Thyroid gland (tissue), 4 donors: ENCODE results near the gene EFCAB12. TPM values are rescaled to one million over a fixed set of nuclear protein-coding genes. Genes with fewer than 3 reads are reported as not detected.
"Not testable (repeated sequence)": the region's sequence is repeated elsewhere in the genome, so short reads cannot be mapped to it uniquely, and the experiment has no call there.

Experiments used
- DNase-seq, 2 donors: peaks; one replicate each; pipeline ENCODE4 v3.0.0-alpha.2; 2019
- H3K27ac ChIP-seq, 3 donors: fragments of 200-600 bp; sonication (generic); 1 replicate in 2 of 3; 2 replicates in 1 of 3; pipeline ENCODE4 v1.5.1; 2016 to 2019; ENCODE audit warnings: mild to moderate bottlenecking in 1 of 3, moderate library complexity in 1 of 3
- H3K27me3 ChIP-seq: fragments of 200-600 bp; sonication (generic); one replicate; pipeline ENCODE4 v1.5.1; 2019
- H3K36me3 ChIP-seq, 2 donors: fragments of 200-600 bp; sonication (generic); one replicate each; pipeline ENCODE4 v1.5.1; 2016 to 2019
- H3K4me1 ChIP-seq, 2 donors: fragments of 200-600 bp; sonication (generic); one replicate each; pipeline ENCODE4 v1.5.1; 2017 to 2019
- H3K4me3 ChIP-seq, 3 donors: fragments of 200-600 bp; sonication (generic); replicated peaks in 1 of 3; 1 replicate in 2 of 3; 2 replicates in 1 of 3; pipeline ENCODE4 v1.5.1; 2016; ENCODE audit warnings: mild to moderate bottlenecking in 1 of 3
- H3K9me3 ChIP-seq: fragments of 200-600 bp; sonication (generic); one replicate; pipeline ENCODE4 v1.5.1; 2017
- POLR2A ChIP-seq, 2 donors: fragments of 450-650 bp; IDR thresholded peaks; one replicate each; pipeline ENCODE4 v1.6.1; 2017; ENCODE audit warnings: antibody characterized with exemption in 2 of 2, mild to moderate bottlenecking in 2 of 2, moderate library complexity in 1 of 2
- WGBS, 2 donors: methylation state at CpG; one replicate each; pipeline ENCODE4 v1.1.5; 2017; 5-methylcytosine and 5-hydroxymethylcytosine counted together
- intact Hi-C: fragments of 100-400 bp; cut with DNase I; formaldehyde crosslinking; loops from one replicate; pipeline ENCODE4 v1.15.1; 2023
- total RNA-seq, 4 donors: library from RNA; depleted of rRNA; stranded (reverse); fragments of >200 nt; gene quantifications; one replicate each; pipeline ENCODE4 v1.2.3, GENCODE V29; 2016
- TF ChIP-seq, protein P1 (sequence below), 6 experiments: fragments of 200-600 bp in 3 of 6; fragments of 450-650 bp in 3 of 6; sonication (generic) in 3 of 6; IDR thresholded peaks; one replicate each; pipeline ENCODE4 v1.5.1; 2016 to 2019; ENCODE audit warnings: antibody characterized with exemption in 6 of 6, mild to moderate bottlenecking in 2 of 6, inconsistent platforms in 1 of 6, moderate library complexity in 1 of 6

Gene EFCAB12
- total RNA-seq, 4 donors from 2014 or later = 0.67 to 1.2 (median 0.74) TPM

- Histone ChIP-seq H3K4me1 (no peaks in the 10 kb centered on the region), H3K27ac (no peak overlapping the region), H3K27me3 (no peaks in the 10 kb centered on the region), H3K9me3 (no peaks in the 10 kb centered on the region), H3K4me3 (no peak overlapping the region), H3K36me3 (no peaks in the 10 kb centered on the region)
- intact Hi-C loops = no loop called here
- no peak for TF ChIP-seq POLR2A (IDR thresholded peaks at IDR 0.05)
- TF ChIP-seq, protein P1, sequence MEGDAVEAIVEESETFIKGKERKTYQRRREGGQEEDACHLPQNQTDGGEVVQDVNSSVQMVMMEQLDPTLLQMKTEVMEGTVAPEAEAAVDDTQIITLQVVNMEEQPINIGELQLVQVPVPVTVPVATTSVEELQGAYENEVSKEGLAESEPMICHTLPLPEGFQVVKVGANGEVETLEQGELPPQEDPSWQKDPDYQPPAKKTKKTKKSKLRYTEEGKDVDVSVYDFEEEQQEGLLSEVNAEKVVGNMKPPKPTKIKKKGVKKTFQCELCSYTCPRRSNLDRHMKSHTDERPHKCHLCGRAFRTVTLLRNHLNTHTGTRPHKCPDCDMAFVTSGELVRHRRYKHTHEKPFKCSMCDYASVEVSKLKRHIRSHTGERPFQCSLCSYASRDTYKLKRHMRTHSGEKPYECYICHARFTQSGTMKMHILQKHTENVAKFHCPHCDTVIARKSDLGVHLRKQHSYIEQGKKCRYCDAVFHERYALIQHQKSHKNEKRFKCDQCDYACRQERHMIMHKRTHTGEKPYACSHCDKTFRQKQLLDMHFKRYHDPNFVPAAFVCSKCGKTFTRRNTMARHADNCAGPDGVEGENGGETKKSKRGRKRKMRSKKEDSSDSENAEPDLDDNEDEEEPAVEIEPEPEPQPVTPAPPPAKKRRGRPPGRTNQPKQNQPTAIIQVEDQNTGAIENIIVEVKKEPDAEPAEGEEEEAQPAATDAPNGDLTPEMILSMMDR (IDR thresholded peaks at IDR 0.05) = no peak
- 89 to 90% methylated on average over 5 of the region's 5 CpGs for WGBS, 2 donors
- no peak for DNase-seq
These were observed 58.0 kb downstream of the EFCAB12 start for GRCh38 chr3:129370248-129370964.

DNA sequence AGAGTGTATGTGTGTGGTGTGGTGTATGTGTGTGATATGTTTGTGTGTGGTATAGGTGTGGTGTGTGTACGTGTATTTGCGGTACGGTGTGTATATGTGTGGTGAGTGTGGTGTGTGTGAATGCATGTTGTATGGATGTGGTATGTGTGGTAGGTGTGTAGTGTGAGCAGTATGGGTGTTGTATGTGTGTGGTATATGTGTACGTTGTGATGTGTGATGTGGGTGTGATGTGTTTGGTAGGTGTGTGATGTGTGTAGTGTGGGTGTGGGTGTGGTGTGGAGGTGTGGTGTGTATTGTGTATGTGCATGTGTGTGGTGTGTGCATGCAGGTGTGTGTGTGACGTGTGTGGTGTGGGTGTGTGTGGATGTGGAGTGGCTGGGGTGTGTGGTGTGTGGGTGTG is 58.7 kb downstream of the EFCAB12 start:
- Histone ChIP-seq H3K4me1 (no peaks in the 10 kb centered on the region), H3K27me3 (no peaks in the 10 kb centered on the region), H3K27ac (no peak overlapping the region), H3K4me3 (no peak overlapping the region), H3K9me3 (no peaks in the 10 kb centered on the region), H3K36me3 (no peaks in the 10 kb centered on the region)
- no peak for TF ChIP-seq POLR2A (IDR thresholded peaks at IDR 0.05)
- TF ChIP-seq, protein P1 (IDR thresholded peaks at IDR 0.05) = no peak
- no peak for DNase-seq
- 91 to 92% methylated on average over 5 of the region's 5 CpGs for WGBS, 2 donors
- intact Hi-C loops = no loop called here

DNA sequence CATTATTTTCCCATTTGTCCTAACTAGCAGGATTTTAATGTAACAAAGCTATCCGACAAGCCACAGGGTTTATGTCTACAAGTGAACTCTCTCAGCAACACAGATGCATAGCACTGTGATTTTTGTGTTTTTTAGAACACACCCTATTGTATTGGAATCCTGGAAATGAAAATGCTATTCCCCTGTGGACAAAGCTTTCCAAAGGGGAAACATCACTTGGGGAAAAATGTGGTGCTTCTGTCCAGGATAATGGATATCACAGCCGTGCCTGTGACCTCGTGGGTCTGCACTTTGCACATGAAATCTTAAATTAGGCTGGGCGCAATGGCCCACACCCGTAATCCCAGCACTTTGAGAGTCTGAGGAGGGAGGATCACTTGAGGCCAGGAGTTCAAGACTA is 60.6 kb downstream of the EFCAB12 start:
- WGBS, 2 donors = 81 to 91% methylated on average over 5 of the region's 5 CpGs
- Histone ChIP-seq H3K27ac (no peak overlapping the region), H3K27me3 (no peaks in the 10 kb centered on the region), H3K4me3 (no peak overlapping the region), H3K36me3 (no peaks in the 10 kb centered on the region), H3K9me3 (no peaks in the 10 kb centered on the region), H3K4me1 (no peaks in the 10 kb centered on the region)
- no peak for DNase-seq
- TF ChIP-seq POLR2A (IDR thresholded peaks at IDR 0.05) = no peak
- TF ChIP-seq, protein P1 (IDR thresholded peaks at IDR 0.05) = no peak
- intact Hi-C loops = no loop called here

DNA sequence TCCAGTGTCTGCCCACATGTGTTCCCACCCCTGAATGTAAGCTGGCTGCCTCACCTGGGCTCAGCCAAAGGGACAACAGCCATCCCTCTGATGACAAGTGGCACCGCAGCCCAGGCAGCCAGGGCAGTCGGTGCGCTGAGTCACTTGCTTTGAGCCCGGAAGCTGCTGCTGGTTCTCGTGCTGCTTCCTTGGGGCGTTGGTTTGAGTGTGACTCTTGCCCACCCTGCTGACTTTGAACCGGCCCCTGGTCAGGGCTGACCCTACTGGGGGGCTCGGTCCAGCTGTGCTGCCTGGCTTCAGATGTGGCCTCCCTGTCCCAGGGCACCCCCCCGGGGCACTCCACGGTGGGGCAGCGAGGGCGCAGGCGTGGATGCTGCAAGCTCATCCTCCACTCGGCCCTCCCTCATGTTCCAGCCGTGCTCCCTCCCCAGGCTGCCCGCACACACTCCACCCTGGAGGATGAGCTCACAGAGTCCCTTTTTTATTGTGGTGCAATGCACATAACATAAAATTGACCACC is 62.1 kb downstream of the EFCAB12 start:
- DNase-seq = no peak
- 87 to 90% methylated on average over 4 to 9 of the region's 16 CpGs for WGBS, 2 donors
- H3K4me3 ChIP-seq = no peak overlapping the region
- TF ChIP-seq, protein P1 (IDR thresholded peaks at IDR 0.05) = no peak
- no peak for TF ChIP-seq POLR2A (IDR thresholded peaks at IDR 0.05)
- H3K9me3 ChIP-seq = no peaks in the 10 kb centered on the region
- no peaks in the 10 kb centered on the region for H3K4me1 ChIP-seq
- intact Hi-C loops = no loop called here
- no peak overlapping the region for H3K27ac ChIP-seq
- no peaks in the 10 kb centered on the region for H3K27me3 ChIP-seq
- no peaks in the 10 kb centered on the region for H3K36me3 ChIP-seq

DNA sequence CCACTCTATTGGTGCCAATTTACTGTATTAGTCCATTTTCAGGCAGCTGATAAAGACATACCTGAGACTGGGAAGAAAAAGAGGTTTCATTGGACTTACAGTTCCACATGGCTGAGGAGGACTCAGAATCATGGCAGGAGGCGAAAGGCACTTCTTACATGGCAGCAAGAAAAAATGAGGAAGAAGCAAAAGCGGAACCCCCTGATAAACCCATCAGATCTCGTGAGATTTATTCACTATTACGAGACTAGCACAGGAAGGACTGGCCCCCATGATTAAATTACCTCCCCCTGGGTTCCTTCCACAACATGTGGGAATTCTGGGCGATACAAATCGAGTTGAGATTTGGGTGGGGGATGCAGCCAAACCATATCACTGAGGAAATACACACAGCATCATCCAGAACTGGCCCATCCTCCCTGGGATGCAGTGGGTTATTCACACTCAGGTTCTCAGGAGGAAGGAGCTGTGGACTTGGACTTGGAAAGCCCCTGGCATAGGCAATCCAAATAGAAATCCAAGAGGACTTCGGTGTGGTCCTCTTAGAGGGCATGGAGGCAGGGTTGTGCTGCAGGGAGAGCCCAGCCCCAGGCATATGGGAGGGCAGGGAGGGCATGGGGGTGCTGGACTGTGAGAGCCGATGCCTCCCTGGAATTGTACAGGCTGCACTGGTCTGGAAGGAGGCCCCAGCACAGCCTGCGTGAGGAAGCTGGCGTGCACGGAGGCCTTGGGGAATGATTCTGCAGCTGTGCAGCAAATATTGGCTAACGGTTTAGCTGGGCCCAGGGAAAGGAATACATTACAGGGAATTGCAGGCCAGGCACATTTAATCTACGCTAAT is 62.9 kb downstream of the EFCAB12 start:
- DNase-seq = no peak
- no peak overlapping the region for H3K4me3 ChIP-seq
- intact Hi-C loops = no loop called here
- H3K27ac ChIP-seq = no peak overlapping the region
- TF ChIP-seq, protein P1 (IDR thresholded peaks at IDR 0.05) = no peak
- H3K27me3 ChIP-seq = no peaks in the 10 kb centered on the region
- H3K9me3 ChIP-seq = no peaks in the 10 kb centered on the region
- H3K4me1 ChIP-seq = no peaks in the 10 kb centered on the region
- no peaks in the 10 kb centered on the region for H3K36me3 ChIP-seq
- WGBS, 2 donors = 80 to 86% methylated on average over 13 of the region's 13 CpGs

DNA sequence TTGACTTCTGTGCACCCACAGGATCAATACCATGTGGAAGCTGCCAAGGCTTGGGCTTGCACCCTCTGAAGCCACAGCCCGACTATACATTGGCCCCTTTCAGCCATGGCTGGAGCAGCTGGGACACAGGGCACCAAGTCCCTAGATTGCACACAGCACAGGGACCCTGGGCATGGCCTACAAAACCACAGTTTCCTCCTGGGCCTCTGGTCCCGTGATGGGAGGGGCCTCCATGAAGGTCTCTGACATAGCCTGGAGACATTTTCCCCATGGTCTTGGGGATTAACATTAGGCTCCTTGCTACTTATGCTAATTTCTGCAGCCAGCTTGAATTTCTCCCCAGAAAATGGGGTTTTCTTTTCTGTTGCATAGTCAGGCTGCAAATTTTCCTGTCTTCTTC is 63.6 kb downstream of the EFCAB12 start:
- H3K27me3 ChIP-seq, H3K4me1 ChIP-seq: not testable (repeated sequence)
- WGBS, 2 donors = 88 to 90% methylated on average over 1 to 2 of the region's 2 CpGs

DNA sequence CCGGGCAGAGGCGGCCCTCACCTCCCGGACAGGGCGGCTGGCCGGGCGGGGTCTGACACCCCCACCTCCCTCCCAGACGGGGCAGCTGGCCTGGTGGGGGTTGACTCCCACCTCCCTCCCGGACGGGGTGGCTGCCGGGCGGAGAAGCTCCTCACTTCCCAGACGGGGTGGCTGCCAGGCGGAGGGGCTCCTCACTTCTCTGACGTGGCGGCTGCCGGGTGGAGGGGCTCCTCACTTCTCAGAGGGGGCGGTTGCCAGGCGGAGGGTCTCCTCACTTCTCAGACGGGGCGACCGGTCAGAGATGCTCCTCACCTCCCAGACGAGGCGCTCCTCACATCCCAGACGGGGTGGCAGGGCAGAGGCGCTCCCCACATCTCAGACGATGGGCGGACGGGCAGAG is 65.1 kb downstream of the EFCAB12 start:
- H3K36me3 ChIP-seq, intact Hi-C loops, DNase-seq, H3K4me3 ChIP-seq, H3K27me3 ChIP-seq, H3K27ac ChIP-seq, H3K4me1 ChIP-seq, H3K9me3 ChIP-seq: not testable (repeated sequence)
- 96 to 99% methylated on average over 10 to 20 of the region's 28 CpGs for WGBS, 2 donors

More for the DNA sequence above, 63.6 kb downstream of the EFCAB12 start:
- H3K27ac ChIP-seq, H3K4me3 ChIP-seq, H3K36me3 ChIP-seq, intact Hi-C loops, H3K9me3 ChIP-seq, DNase-seq: not testable (repeated sequence)
